ENCODE results near the gene MGAT2. TPM values are rescaled to one million over a fixed set of nuclear protein-coding genes. Genes with fewer than 3 reads are reported as not detected.

MGAT2 gene
- total and polyA plus RNA-seq, 4 donors: 10.5 to 44.0 (median 28.7) TPM

DNA sequence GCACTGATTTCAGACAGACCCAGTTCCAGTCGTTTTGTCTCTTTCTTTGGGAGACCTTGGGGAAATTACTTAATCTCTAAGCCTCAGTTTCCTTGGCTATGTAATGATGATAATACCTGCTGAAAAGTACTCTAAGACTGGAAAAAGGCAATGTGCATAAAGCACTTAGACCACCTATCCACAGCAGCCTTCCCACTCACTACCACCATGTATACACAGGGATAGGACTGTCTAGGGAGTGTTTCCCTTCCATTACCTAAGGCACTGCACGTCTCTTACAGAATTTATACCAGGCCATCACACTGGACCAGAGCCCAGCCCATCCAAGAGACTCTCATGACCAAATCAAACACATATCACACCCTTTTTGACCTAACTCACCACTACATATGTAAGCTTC, 40.8 kb upstream of the MGAT2 start:
- 92% methylated on average over 2 of the region's 2 CpGs for WGBS
- TF ChIP-seq, protein P1, sequence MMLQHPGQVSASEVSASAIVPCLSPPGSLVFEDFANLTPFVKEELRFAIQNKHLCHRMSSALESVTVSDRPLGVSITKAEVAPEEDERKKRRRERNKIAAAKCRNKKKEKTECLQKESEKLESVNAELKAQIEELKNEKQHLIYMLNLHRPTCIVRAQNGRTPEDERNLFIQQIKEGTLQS (IDR thresholded peaks at IDR 0.05): no peak
- TF ChIP-seq GABPA (IDR thresholded peaks at IDR 0.05 in 1 of 2, conservative IDR thresholded peaks at IDR 0.05 in 1 of 2): no peak
- no peak for TF ChIP-seq HNF4A (conservative IDR thresholded peaks at IDR 0.05)
- TF ChIP-seq, protein P2, sequence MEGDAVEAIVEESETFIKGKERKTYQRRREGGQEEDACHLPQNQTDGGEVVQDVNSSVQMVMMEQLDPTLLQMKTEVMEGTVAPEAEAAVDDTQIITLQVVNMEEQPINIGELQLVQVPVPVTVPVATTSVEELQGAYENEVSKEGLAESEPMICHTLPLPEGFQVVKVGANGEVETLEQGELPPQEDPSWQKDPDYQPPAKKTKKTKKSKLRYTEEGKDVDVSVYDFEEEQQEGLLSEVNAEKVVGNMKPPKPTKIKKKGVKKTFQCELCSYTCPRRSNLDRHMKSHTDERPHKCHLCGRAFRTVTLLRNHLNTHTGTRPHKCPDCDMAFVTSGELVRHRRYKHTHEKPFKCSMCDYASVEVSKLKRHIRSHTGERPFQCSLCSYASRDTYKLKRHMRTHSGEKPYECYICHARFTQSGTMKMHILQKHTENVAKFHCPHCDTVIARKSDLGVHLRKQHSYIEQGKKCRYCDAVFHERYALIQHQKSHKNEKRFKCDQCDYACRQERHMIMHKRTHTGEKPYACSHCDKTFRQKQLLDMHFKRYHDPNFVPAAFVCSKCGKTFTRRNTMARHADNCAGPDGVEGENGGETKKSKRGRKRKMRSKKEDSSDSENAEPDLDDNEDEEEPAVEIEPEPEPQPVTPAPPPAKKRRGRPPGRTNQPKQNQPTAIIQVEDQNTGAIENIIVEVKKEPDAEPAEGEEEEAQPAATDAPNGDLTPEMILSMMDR (IDR thresholded peaks at IDR 0.05; ENCODE audit: low read depth, low read length, missing input control): no peak
- no peak for TF ChIP-seq ZBTB33 (IDR thresholded peaks at IDR 0.05)
- no peak for TF ChIP-seq JUND (IDR thresholded peaks at IDR 0.05)
- no peak for TF ChIP-seq HNF4G (IDR thresholded peaks at IDR 0.05)
- TF ChIP-seq YY1 (IDR thresholded peaks at IDR 0.05): no peak
- TF ChIP-seq, protein P3, sequence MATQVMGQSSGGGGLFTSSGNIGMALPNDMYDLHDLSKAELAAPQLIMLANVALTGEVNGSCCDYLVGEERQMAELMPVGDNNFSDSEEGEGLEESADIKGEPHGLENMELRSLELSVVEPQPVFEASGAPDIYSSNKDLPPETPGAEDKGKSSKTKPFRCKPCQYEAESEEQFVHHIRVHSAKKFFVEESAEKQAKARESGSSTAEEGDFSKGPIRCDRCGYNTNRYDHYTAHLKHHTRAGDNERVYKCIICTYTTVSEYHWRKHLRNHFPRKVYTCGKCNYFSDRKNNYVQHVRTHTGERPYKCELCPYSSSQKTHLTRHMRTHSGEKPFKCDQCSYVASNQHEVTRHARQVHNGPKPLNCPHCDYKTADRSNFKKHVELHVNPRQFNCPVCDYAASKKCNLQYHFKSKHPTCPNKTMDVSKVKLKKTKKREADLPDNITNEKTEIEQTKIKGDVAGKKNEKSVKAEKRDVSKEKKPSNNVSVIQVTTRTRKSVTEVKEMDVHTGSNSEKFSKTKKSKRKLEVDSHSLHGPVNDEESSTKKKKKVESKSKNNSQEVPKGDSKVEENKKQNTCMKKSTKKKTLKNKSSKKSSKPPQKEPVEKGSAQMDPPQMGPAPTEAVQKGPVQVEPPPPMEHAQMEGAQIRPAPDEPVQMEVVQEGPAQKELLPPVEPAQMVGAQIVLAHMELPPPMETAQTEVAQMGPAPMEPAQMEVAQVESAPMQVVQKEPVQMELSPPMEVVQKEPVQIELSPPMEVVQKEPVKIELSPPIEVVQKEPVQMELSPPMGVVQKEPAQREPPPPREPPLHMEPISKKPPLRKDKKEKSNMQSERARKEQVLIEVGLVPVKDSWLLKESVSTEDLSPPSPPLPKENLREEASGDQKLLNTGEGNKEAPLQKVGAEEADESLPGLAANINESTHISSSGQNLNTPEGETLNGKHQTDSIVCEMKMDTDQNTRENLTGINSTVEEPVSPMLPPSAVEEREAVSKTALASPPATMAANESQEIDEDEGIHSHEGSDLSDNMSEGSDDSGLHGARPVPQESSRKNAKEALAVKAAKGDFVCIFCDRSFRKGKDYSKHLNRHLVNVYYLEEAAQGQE (IDR thresholded peaks at IDR 0.05): no peak
- no peak for TF ChIP-seq FOXA1 (IDR thresholded peaks at IDR 0.05)
- TF ChIP-seq EGR1 (IDR thresholded peaks at IDR 0.05; ENCODE audit: low read depth in 2 of 2): no peak
- no peak for TF ChIP-seq NR2F2 (IDR thresholded peaks at IDR 0.05)
- TF ChIP-seq FOXA2 (IDR thresholded peaks at IDR 0.05): no peak
- TF ChIP-seq RXRA (IDR thresholded peaks at IDR 0.05): no peak
- TF ChIP-seq RAD21 (IDR thresholded peaks at IDR 0.05): no peak
- no peak for TF ChIP-seq SP1 (IDR thresholded peaks at IDR 0.05)
- no peak for TF ChIP-seq TAF1 (conservative IDR thresholded peaks at IDR 0.05)
- TF ChIP-seq, protein P4, sequence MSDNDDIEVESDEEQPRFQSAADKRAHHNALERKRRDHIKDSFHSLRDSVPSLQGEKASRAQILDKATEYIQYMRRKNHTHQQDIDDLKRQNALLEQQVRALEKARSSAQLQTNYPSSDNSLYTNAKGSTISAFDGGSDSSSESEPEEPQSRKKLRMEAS (IDR thresholded peaks at IDR 0.05): no peak
- no peak overlapping the region for H3K4me3 ChIP-seq (ENCODE audit: low read depth in 1 of 3, low read length in 3 of 3)
- no peak overlapping the region for H3K27ac ChIP-seq (ENCODE audit: low read depth in 1 of 2, low read length in 2 of 2)
- no peak overlapping the region for H3K9ac ChIP-seq (ENCODE audit: low read depth in 1 of 2, low read length in 2 of 2)
- DNase-seq (ENCODE audit: low spot score): no peak
- H3K36me3 ChIP-seq (ENCODE audit: control insufficient read depth in 4 of 4, insufficient read depth in 3 of 4, low read depth in 1 of 4, low read length in 3 of 4): peaks cover 3 to 31% (median 26%) of the 10 kb centered on the region in 4 donors
- H3K27me3 ChIP-seq (ENCODE audit: control insufficient read depth in 4 of 4, insufficient read depth in 4 of 4, low read length in 3 of 4): no peaks in the 10 kb centered on the region
- H3K9me3 ChIP-seq (ENCODE audit: control insufficient read depth in 4 of 4, low read length in 3 of 4): no peaks in the 10 kb centered on the region
- H3K4me1 ChIP-seq (ENCODE audit: control insufficient read depth in 4 of 4, insufficient read depth in 4 of 4, low read length in 3 of 4): peaks cover 3 to 16% (median 6%) of the 10 kb centered on the region in 4 donors

Data from liver (tissue), 9 donors.